ENCODE measurements around the gene LASP1. TPM values are rescaled to one million over a fixed set of nuclear protein-coding genes. Genes with fewer than 3 reads are reported as not detected.

The LASP1 gene
- total and polyA plus RNA-seq, 8 donors: 33.7 to 183 (median 101) TPM

DNA sequence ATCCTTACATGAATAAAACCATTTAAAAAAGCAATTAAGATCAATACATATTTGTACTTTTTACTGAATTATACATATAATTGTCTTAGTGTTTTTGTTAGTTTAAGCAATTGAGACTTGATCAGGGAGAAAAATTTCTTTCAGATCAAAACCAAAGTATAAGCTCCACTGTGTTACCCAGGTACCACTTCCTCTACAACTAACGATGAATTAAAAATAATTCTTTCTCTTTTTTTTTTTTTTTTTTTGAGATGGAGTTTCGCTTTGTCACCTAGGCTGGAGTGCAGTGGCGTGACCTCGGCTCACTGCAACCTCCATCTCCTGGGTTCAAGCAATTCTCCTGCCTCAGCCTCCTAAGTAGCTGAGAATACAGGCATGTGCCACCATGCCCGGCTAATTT is 90.5 kb downstream of the LASP1 start:
- no peak overlapping the region for H3K27ac ChIP-seq
- H3K9me3 ChIP-seq: no peaks in the 10 kb centered on the region
- H3K4me1 ChIP-seq: no peaks in the 10 kb centered on the region
- TF ChIP-seq POLR2A (IDR thresholded peaks at IDR 0.05): no peak
- TF ChIP-seq, protein P1, sequence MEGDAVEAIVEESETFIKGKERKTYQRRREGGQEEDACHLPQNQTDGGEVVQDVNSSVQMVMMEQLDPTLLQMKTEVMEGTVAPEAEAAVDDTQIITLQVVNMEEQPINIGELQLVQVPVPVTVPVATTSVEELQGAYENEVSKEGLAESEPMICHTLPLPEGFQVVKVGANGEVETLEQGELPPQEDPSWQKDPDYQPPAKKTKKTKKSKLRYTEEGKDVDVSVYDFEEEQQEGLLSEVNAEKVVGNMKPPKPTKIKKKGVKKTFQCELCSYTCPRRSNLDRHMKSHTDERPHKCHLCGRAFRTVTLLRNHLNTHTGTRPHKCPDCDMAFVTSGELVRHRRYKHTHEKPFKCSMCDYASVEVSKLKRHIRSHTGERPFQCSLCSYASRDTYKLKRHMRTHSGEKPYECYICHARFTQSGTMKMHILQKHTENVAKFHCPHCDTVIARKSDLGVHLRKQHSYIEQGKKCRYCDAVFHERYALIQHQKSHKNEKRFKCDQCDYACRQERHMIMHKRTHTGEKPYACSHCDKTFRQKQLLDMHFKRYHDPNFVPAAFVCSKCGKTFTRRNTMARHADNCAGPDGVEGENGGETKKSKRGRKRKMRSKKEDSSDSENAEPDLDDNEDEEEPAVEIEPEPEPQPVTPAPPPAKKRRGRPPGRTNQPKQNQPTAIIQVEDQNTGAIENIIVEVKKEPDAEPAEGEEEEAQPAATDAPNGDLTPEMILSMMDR (IDR thresholded peaks at IDR 0.05): no peak
- TF ChIP-seq EP300 (IDR thresholded peaks at IDR 0.05): no peak
- no peak for TF ChIP-seq POLR2AphosphoS5 (IDR thresholded peaks at IDR 0.05)
- intact Hi-C loops (cut with DNase I; ENCODE audit: low total_unique reads): no loop called here
- DNase-seq: no peak
- 84 to 86% (median 84%) methylated on average over 5 of the region's 5 CpGs for WGBS, 5 donors
- no peaks in the 10 kb centered on the region for H3K27me3 ChIP-seq
- H3K4me3 ChIP-seq: no peak overlapping the region
- no peaks in the 10 kb centered on the region for H3K36me3 ChIP-seq

DNA sequence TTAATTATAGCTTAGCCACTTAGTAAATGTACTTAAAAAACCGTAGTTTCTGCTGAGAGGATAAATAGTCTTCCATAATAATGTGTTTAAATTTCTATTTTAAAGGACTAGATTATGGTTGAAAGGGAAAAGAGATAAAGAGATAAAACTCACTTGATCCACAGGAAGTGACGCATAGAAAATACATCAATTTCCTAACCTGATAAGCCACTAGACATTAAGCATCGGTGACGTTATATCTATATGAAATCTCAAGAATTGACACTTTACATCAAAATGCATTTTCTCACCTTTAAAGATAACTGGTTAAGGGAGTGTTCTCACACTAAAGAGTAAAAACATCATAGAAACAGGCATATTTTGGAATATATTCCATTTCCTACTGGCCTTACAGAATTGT is 91.6 kb downstream of the LASP1 start:
- no peak for TF ChIP-seq EP300 (IDR thresholded peaks at IDR 0.05)
- no peak for DNase-seq
- no peak overlapping the region for H3K27ac ChIP-seq
- intact Hi-C loops (cut with DNase I; ENCODE audit: low total_unique reads): no loop called here
- H3K9me3 ChIP-seq: no peaks in the 10 kb centered on the region
- no peak overlapping the region for H3K4me3 ChIP-seq
- no peaks in the 10 kb centered on the region for H3K36me3 ChIP-seq
- no peaks in the 10 kb centered on the region for H3K27me3 ChIP-seq
- H3K4me1 ChIP-seq: no peaks in the 10 kb centered on the region
- 37 to 55% (median 43%) methylated on average over 4 of the region's 4 CpGs for WGBS, 5 donors

DNA sequence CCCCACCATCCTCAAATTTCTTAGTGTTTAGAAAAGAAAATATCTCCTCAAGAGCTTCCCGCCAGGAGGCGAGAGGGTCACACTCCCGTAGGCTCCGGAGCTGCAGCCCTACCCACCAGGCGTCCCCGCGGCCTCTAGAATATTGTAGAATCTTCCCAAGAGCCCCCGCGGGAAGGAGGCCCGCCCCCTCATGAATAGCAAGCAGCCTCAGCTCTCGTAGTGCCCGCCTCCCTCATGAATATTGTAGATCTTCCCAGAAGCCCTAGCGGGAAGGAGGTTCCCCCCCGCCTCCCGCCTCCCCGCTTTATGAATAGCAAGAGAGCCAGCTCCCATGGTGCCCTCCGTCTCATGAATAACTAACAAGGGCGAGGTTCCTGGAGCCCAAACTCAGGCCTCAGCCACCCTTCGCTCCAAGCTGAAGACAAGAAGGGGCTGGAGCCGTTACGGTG is 97.5 kb downstream of the LASP1 start, which contains the start of gene FBXO47:
Gene FBXO47, minus strand, starts transcription at position 114 of the 449 bp plus-strand sequence. CDS start 4,378 bp downstream, outside the sequence.
- H3K27me3 ChIP-seq: no peaks in the 10 kb centered on the region
- 5 to 45% (median 8%) methylated on average over 16 to 21 of the region's 21 CpGs for WGBS, 5 donors
- H3K27ac ChIP-seq: peak within 1 kb of the TSS; percentile 9 to 78 (median 65)
- DNase-seq: peak; percentile 89 to 96
- H3K4me3 ChIP-seq: peak within 1 kb of the TSS; percentile 26 to 31 (median 28)
- no peaks in the 10 kb centered on the region for H3K36me3 ChIP-seq
- intact Hi-C loops (cut with DNase I; ENCODE audit: low total_unique reads): no loop called here
- H3K9me3 ChIP-seq: no peaks in the 10 kb centered on the region
- H3K4me1 ChIP-seq: peaks cover 0 to 7% (median 2%) of the 10 kb centered on the region in 4 donors
- no peak for TF ChIP-seq POLR2A (IDR thresholded peaks at IDR 0.05)
- TF ChIP-seq POLR2AphosphoS5 (IDR thresholded peaks at IDR 0.05): peak in 2 of 3 donors; percentile 50 to 76
- TF ChIP-seq, protein P1 (IDR thresholded peaks at IDR 0.05): no peak

DNA sequence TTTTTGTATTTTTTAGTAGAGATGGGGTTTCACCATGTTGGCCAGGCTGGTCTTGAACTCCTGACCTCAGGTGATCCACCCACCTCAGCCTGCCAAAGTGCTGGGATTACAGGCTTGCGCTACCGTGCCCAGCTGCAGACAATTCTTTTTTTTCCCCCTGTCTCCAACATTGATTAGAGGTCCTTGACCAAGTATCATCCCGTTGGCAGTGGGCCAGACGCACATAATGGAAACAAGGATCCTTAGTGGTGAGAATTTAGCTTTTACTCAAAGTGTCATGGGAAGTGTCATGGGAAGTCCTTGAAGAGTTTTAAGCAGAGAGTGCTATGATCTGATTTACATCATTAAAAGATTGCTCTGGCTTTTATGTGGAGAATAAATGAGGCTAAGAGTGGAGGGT is 99.4 kb downstream of the LASP1 start:
- intact Hi-C loops (cut with DNase I; ENCODE audit: low total_unique reads): no loop called here
- TF ChIP-seq POLR2A (IDR thresholded peaks at IDR 0.05): no peak
- no peak for TF ChIP-seq EP300 (IDR thresholded peaks at IDR 0.05)
- TF ChIP-seq, protein P1 (IDR thresholded peaks at IDR 0.05): no peak
- TF ChIP-seq POLR2AphosphoS5 (IDR thresholded peaks at IDR 0.05): no peak
- Histone ChIP-seq H3K27me3 (no peaks in the 10 kb centered on the region), H3K9me3 (no peaks in the 10 kb centered on the region), H3K4me1 (peaks cover 0 to 7% (median 2%) of the 10 kb centered on the region in 4 donors), H3K27ac (no peak overlapping the region), H3K36me3 (no peaks in the 10 kb centered on the region), H3K4me3 (no peak overlapping the region)
- DNase-seq: no peak
- 73 to 79% (median 77%) methylated on average over 4 of the region's 4 CpGs for WGBS, 5 donors

DNA sequence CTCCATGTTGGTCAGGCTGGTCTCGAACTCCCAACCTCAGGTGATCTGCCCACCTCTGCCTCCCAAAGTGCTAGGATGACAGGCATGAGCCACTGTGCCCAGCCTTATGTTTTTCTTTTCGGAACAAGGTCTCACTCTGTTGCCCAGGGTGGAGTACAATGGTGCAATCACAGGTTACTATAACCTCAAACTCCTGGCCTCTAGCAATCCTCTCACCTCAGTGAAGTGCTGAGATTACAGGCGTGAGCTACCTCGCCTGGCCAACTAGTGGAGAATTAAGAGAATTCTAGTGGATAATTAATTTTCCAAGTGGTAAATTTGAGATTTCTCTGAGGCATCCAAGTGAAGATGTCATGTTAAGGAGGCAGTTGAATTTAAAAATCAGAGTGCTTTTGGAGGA is 100.3 kb downstream of the LASP1 start:
- Histone ChIP-seq H3K27me3 (no peaks in the 10 kb centered on the region), H3K4me1 (peaks cover 0 to 7% (median 2%) of the 10 kb centered on the region in 4 donors), H3K36me3 (no peaks in the 10 kb centered on the region), H3K9me3 (no peaks in the 10 kb centered on the region), H3K4me3 (no peak overlapping the region), H3K27ac (no peak overlapping the region)
- no peak for DNase-seq
- WGBS, 5 donors: 62 to 73% (median 71%) methylated on average over 4 of the region's 4 CpGs
- no peak for TF ChIP-seq EP300 (IDR thresholded peaks at IDR 0.05)
- TF ChIP-seq, protein P1 (IDR thresholded peaks at IDR 0.05): no peak
- no peak for TF ChIP-seq POLR2AphosphoS5 (IDR thresholded peaks at IDR 0.05)
- TF ChIP-seq POLR2A (IDR thresholded peaks at IDR 0.05): no peak
- intact Hi-C loops (cut with DNase I; ENCODE audit: low total_unique reads): no loop called here
